Gastroesophageal sphincter (tissue), 4 donors: ENCODE results near the gene SLC9A7. TPM values are rescaled to one million over a fixed set of nuclear protein-coding genes. Genes with fewer than 3 reads are reported as not detected.

Source experiments
- ATAC-seq: fragments of 150-250 bp; one replicate; pipeline ENCODE4 v1.9.1; 2016; ENCODE audit warnings: mild to moderate bottlenecking, moderate library complexity
- H3K27ac ChIP-seq, 4 donors: fragments of 200-600 bp; sonication (generic) in 3 of 4; 1 replicate in 3 of 4; 2 replicates in 1 of 4; pipeline ENCODE4 v1.5.1; 2016 to 2019
- H3K27me3 ChIP-seq: fragments of 200-600 bp; sonication (generic); one replicate; pipeline ENCODE4 v1.5.1; 2019
- H3K36me3 ChIP-seq, 2 donors: fragments of 200-600 bp; sonication (generic); one replicate each; pipeline ENCODE4 v1.5.1; 2019; ENCODE audit warnings: control low read depth in 1 of 2
- H3K4me1 ChIP-seq, 3 donors: fragments of 200-600 bp; sonication (generic); 1 replicate in 2 of 3; 2 replicates in 1 of 3; pipeline ENCODE4 v1.5.1; 2016 to 2019; ENCODE audit warnings: control low read depth in 2 of 3
- H3K4me3 ChIP-seq, 2 donors: fragments of 200-600 bp; sonication (generic); one replicate each; pipeline ENCODE4 v1.5.1; 2019; ENCODE audit warnings: mild to moderate bottlenecking in 1 of 2, moderate library complexity in 1 of 2
- H3K9me3 ChIP-seq, 3 donors: fragments of 200-600 bp; sonication (generic); one replicate each; pipeline ENCODE4 v1.5.1; 2017 to 2019; ENCODE audit warnings: control low read depth in 2 of 3
- EP300 ChIP-seq: sonication (generic); formaldehyde crosslinking; IDR thresholded peaks from one replicate; pipeline ENCODE4 v1.6.1; 2017; ENCODE audit warnings: antibody characterized with exemption, mild to moderate bottlenecking
- POLR2A ChIP-seq, 2 donors: fragments of 450-650 bp; IDR thresholded peaks; one replicate each; pipeline ENCODE4 v1.6.1; 2017; ENCODE audit warnings: antibody characterized with exemption in 2 of 2, mild to moderate bottlenecking in 2 of 2, moderate library complexity in 1 of 2
- POLR2AphosphoS5 ChIP-seq: sonication (generic); formaldehyde crosslinking; IDR thresholded peaks from one replicate; pipeline ENCODE4 v1.6.1; 2017; ENCODE audit warnings: antibody characterized with exemption
- WGBS, 2 donors: methylation state at CpG; one replicate each; pipeline ENCODE4 v1.1.5; 2018; ENCODE audit warnings: low coverage in 1 of 2; 5-methylcytosine and 5-hydroxymethylcytosine counted together
- total RNA-seq, 4 donors: library from RNA; depleted of rRNA; stranded (reverse); fragments of >200 nt; gene quantifications; one replicate each; pipeline ENCODE4 v1.1.0, GENCODE V29; 2016
- TF ChIP-seq, protein P1 (sequence below), 4 experiments: fragments of 200-600 bp in 2 of 4; fragments of 450-650 bp in 2 of 4; sonication (generic) in 1 of 4; IDR thresholded peaks; one replicate each; pipeline ENCODE4 v1.5.1; 2017 to 2019; ENCODE audit warnings: antibody characterized with exemption in 4 of 4, mild to moderate bottlenecking in 2 of 4, moderate library complexity in 2 of 4

SLC9A7 gene
- total RNA-seq, 4 donors from 2014 or later = 3.5 to 6.1 (median 4.2) TPM

DNA sequence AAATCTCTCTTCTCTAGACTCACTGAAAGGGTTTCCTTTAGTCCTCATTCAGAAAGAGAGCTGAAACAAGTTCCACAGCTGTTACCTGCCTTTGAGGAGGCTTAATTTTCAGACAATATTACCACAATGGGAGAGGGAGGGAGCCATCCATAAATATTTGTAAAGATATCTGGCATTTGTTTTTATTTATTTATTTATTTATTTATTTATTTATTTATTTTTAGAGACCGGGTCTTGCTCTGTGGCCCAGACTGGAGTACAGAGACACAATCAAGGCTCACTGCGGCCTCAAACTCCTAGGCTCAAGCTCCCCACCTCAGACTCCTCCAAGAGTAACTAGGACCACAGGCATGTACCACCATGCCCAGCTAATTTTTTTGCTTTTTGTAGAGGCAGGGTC is 80.7 kb downstream of the SLC9A7 start:
- Histone ChIP-seq H3K36me3 (no peaks in the 10 kb centered on the region), H3K4me1 (no peaks in the 10 kb centered on the region), H3K9me3 (no peaks in the 10 kb centered on the region), H3K27ac (no peak overlapping the region), H3K4me3 (no peak overlapping the region), H3K27me3 (no peaks in the 10 kb centered on the region)
- TF ChIP-seq EP300 = no peak
- 63 to 88% methylated on average over 1 to 2 of the region's 2 CpGs for WGBS, 2 donors
- no peak for ATAC-seq

GRCh38 chrX:46676399-46677356 is 82.2 kb downstream of the SLC9A7 start:
- H3K4me3 ChIP-seq = no peak overlapping the region
- H3K36me3 ChIP-seq = no peaks in the 10 kb centered on the region
- TF ChIP-seq, protein P1, sequence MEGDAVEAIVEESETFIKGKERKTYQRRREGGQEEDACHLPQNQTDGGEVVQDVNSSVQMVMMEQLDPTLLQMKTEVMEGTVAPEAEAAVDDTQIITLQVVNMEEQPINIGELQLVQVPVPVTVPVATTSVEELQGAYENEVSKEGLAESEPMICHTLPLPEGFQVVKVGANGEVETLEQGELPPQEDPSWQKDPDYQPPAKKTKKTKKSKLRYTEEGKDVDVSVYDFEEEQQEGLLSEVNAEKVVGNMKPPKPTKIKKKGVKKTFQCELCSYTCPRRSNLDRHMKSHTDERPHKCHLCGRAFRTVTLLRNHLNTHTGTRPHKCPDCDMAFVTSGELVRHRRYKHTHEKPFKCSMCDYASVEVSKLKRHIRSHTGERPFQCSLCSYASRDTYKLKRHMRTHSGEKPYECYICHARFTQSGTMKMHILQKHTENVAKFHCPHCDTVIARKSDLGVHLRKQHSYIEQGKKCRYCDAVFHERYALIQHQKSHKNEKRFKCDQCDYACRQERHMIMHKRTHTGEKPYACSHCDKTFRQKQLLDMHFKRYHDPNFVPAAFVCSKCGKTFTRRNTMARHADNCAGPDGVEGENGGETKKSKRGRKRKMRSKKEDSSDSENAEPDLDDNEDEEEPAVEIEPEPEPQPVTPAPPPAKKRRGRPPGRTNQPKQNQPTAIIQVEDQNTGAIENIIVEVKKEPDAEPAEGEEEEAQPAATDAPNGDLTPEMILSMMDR (IDR thresholded peaks at IDR 0.05) = no peak
- TF ChIP-seq EP300 = no peak
- no peak for TF ChIP-seq POLR2AphosphoS5
- TF ChIP-seq POLR2A (IDR thresholded peaks at IDR 0.05) = no peak
- no peak overlapping the region for H3K27ac ChIP-seq
- no peaks in the 10 kb centered on the region for H3K9me3 ChIP-seq
- WGBS, 2 donors = 86 to 91% methylated on average over 6 to 9 of the region's 10 CpGs
- ATAC-seq = no peak
- H3K4me1 ChIP-seq = no peaks in the 10 kb centered on the region
- H3K27me3 ChIP-seq = no peaks in the 10 kb centered on the region

GRCh38 chrX:46673620-46674359 is 85.1 kb downstream of the SLC9A7 start:
- WGBS, 2 donors = 69 to 75% methylated on average over 4 to 5 of the region's 5 CpGs
- H3K4me3 ChIP-seq = no peak overlapping the region
- H3K4me1 ChIP-seq = no peaks in the 10 kb centered on the region
- ATAC-seq = no peak
- no peaks in the 10 kb centered on the region for H3K9me3 ChIP-seq
- no peaks in the 10 kb centered on the region for H3K36me3 ChIP-seq
- TF ChIP-seq EP300 (no peak), POLR2AphosphoS5 (no peak), POLR2A (IDR thresholded peaks at IDR 0.05) (no peak)
- TF ChIP-seq, protein P1 (IDR thresholded peaks at IDR 0.05) = no peak
- H3K27me3 ChIP-seq = no peaks in the 10 kb centered on the region
- H3K27ac ChIP-seq = no peak overlapping the region

DNA sequence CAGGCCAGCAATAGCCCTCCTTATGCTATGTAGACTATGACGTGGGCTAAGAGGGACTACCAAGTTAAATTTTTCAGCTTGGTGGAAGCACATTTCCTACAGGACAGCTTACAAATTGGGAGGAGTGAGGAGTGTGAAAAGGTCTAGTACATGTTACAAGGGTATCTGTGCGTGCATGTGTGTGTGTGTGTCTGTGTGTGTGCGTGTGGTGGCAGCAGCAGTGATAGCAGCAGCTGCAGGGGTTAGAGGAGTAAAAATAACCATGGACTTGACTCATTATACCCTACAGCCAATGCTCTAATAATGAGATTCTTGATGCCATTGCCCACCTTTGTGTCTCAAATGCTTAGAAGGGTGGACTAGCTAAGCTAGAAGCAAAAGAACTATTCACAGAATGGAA is 88.6 kb downstream of the SLC9A7 start:
- Histone ChIP-seq H3K9me3 (no peaks in the 10 kb centered on the region), H3K4me1 (no peaks in the 10 kb centered on the region), H3K27me3 (no peaks in the 10 kb centered on the region), H3K36me3 (no peaks in the 10 kb centered on the region), H3K4me3 (no peak overlapping the region), H3K27ac (no peak overlapping the region)
- TF ChIP-seq, protein P1 (IDR thresholded peaks at IDR 0.05) = no peak
- TF ChIP-seq EP300 = no peak
- TF ChIP-seq POLR2A (IDR thresholded peaks at IDR 0.05) = no peak
- no peak for TF ChIP-seq POLR2AphosphoS5
- no peak for ATAC-seq
- WGBS, 2 donors = 36 to 80% methylated on average over 1 to 3 of the region's 3 CpGs

DNA sequence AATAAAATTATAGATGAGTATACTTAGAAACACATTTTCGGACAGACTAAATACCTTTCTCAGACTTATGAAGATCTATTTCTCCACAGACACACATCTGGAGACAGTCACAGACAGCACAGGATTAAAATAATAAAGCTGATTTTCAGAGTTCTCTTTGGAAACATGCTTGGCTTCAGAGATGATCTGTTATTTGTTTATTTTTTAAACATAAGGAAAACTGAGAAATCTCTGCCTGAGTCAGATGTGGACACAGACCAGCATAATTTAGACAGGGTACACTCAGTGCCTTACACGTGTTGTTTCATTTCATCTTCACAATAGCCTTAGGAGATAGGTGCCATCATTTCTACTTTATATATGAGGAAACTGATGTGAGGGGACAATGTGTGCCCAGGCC is 92.1 kb downstream of the SLC9A7 start:
- H3K4me1 ChIP-seq = no peaks in the 10 kb centered on the region
- ATAC-seq = no peak
- WGBS, 2 donors = 71 to 76% methylated on average over 1 to 2 of the region's 2 CpGs
- H3K4me3 ChIP-seq = no peak overlapping the region
- H3K27me3 ChIP-seq = no peaks in the 10 kb centered on the region
- no peaks in the 10 kb centered on the region for H3K36me3 ChIP-seq
- no peak overlapping the region for H3K27ac ChIP-seq
- TF ChIP-seq, protein P1 (IDR thresholded peaks at IDR 0.05) = no peak
- no peak for TF ChIP-seq EP300
- TF ChIP-seq POLR2A (IDR thresholded peaks at IDR 0.05) = no peak
- TF ChIP-seq POLR2AphosphoS5 = no peak
- no peaks in the 10 kb centered on the region for H3K9me3 ChIP-seq
